Measurements from ENCODE around the gene ING2.
A peak's percentile ranks its signal among the peaks of the same experiment; 100 is the strongest.

ING2 gene

GRCh38 chr4:183492791-183493222, 12.1 kb upstream of the ING2 start:
- DNase-seq: no peak
- in situ Hi-C loops (cut with HindIII; ENCODE audit: low pct_ligation_motif_present, low pct_unique_long_range_greater_than_20kb, low sequenced_read_pairs): no loop called here

DNA sequence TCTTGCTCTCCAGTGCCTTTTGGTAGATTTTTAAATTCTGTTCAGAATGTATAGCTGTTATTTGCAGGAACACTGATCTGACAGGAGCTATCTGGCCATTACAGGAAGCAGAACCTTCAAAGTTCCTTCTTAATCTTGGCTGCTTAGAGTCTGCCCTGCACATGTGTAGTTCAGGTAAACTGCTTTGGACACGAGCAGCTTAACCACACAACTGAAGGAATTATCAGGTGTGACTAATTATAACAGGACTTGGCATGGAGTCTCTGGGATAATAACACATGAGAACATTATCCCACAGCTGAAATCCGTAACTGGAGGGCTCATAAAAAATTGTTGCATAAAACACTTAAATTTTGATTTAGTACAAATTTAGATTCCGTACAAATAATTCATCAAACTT, 11.6 kb upstream of the ING2 start:
- DNase-seq: no peak
- in situ Hi-C loops (cut with HindIII; ENCODE audit: low pct_ligation_motif_present, low pct_unique_long_range_greater_than_20kb, low sequenced_read_pairs): no loop called here

- in situ Hi-C loops (cut with HindIII; ENCODE audit: low pct_ligation_motif_present, low pct_unique_long_range_greater_than_20kb, low sequenced_read_pairs): no loop called here
- no peak for DNase-seq
Observed at GRCh38 chr4:183495184-183495583, 9.7 kb upstream of the ING2 start.

DNA sequence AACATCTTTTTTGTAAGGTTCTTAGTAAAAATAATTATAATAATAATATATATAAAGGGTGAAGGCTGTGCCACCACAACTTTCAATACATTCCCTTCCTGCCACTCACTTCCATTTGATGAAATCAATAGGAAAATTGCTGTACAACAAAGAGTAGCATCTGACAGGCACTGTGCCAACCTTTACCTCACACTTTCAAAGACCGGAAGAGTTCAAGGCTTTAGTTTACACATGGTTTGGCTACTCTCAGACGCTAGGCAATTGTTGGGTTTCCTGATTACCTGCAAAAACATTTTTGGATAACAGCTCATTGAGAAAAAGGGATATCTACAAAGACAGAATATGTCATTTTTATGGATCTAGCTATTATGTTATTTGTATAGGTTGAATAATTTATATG, 5.5 kb upstream of the ING2 start:
- DNase-seq: no peak
- in situ Hi-C loops (cut with HindIII; ENCODE audit: low pct_ligation_motif_present, low pct_unique_long_range_greater_than_20kb, low sequenced_read_pairs): no loop called here

GRCh38 chr4:183499801-183500200, 5.1 kb upstream of the ING2 start:
- no peak for DNase-seq
- in situ Hi-C loops (cut with HindIII; ENCODE audit: low pct_ligation_motif_present, low pct_unique_long_range_greater_than_20kb, low sequenced_read_pairs): no loop called here

- no peak for DNase-seq
Observed at GRCh38 chr4:183503497-183504063, 1.3 kb upstream of the ING2 start.

GRCh38 chr4:183504064-183504929, 561 bp upstream of the ING2 start:
- DNase-seq: peak; percentile 95
- in situ Hi-C loops (cut with HindIII; ENCODE audit: low pct_ligation_motif_present, low pct_unique_long_range_greater_than_20kb, low sequenced_read_pairs): no loop called here

More at GRCh38 chr4:183503497-183504063, 1.3 kb upstream of the ING2 start:
- in situ Hi-C loops (cut with HindIII; ENCODE audit: low pct_ligation_motif_present, low pct_unique_long_range_greater_than_20kb, low sequenced_read_pairs): no loop called here

DNA sequence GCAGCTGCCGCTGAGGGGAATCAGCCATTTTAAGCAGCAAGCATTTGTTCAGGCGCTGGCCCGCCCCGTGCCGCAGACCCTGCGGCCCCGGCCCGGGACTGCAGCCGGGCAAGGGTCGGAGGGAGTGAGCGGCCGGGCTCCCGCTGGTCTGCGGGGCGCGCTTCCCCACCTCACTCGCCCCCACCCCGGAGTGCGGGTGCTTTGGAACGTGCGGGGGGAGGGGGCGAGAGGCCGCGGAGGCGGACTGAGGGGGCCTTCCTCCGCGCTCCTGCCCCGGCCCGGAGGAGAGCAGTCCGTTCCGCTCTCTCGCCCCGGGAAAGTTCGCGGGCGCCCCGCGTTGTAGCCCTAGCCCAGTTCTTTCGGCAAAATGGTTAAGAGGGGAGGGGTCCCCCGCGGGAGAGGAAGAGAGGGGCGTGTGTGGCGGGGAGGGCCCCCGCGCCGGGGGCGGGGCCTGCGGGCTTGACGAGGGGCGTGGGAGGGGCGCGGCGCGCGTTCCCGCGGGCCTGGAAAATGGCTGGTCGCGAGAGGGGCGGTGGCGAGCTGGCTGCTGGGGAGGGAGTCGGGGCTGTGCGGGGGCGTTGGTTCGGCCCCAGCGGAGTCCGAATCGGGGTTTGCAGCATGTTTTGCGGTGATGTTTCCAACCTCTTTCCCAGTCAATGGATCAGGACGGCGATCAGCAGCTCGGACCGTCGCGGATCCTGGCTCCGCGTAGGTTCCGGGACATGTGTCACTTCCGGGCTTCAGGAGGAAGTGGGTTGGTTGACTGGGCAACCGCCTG, 942 bp downstream of the ING2 start:
- DNase-seq: peak; percentile 85

DNA sequence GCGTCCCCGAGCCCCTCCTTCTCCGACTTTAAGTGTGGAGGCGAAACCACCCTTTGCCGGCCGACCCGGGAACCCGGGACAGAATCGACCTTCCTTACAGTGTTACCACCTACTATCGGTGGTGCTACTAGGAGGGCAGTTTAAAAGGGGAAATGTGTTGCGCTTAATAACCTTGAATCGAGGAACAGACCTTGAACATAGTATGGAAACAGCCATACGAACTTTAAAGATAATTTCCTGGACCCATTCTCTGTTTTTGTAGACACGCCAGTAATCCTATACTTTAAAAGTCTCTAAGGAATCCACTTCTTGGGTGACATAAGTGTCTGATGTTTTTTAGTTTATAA, 1.5 kb downstream of the ING2 start:
- in situ Hi-C loops (cut with HindIII; ENCODE audit: low pct_ligation_motif_present, low pct_unique_long_range_greater_than_20kb, low sequenced_read_pairs): no loop called here
- no peak for DNase-seq

More for the DNA sequence above, 942 bp downstream of the ING2 start:
- in situ Hi-C loops (cut with HindIII; ENCODE audit: low pct_ligation_motif_present, low pct_unique_long_range_greater_than_20kb, low sequenced_read_pairs): no loop called here

DNA sequence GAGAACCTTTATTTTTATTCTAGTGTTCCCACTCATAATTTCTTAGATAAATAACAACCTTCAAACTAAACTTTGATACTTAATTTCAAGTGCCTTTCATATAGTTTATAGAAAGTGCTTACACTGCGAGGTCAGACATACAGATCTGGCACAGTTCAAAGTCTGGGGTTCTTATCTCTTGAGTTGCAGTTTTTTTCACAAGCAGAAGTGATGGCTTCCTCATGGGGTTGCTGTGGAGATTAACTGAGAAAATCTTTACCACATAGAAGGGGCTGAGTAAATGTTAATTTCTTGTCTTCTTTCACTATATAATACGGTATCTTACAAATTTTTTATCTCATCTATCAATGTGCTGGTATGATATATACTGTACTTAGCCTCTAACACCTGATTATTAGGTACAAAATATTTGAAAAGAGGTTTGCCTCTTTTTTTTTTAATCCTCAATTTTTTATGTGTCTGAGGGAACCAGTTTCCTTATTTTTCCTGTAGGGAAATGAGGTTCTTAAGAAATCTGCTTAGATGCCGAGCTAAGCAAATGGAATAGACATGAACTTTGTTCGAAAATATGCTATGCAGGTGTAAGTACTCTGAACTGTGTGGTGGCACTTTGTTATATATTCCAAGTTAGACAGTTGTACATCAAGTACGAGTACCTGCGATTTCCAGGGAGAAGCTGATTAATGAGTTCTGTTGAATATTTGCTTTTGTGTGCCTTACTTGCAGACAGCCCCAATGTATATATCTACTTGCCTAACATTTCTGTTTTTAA, 3.3 kb downstream of the ING2 start:
- in situ Hi-C loops (cut with HindIII; ENCODE audit: low pct_ligation_motif_present, low pct_unique_long_range_greater_than_20kb, low sequenced_read_pairs): no loop called here
- no peak for DNase-seq

DNA sequence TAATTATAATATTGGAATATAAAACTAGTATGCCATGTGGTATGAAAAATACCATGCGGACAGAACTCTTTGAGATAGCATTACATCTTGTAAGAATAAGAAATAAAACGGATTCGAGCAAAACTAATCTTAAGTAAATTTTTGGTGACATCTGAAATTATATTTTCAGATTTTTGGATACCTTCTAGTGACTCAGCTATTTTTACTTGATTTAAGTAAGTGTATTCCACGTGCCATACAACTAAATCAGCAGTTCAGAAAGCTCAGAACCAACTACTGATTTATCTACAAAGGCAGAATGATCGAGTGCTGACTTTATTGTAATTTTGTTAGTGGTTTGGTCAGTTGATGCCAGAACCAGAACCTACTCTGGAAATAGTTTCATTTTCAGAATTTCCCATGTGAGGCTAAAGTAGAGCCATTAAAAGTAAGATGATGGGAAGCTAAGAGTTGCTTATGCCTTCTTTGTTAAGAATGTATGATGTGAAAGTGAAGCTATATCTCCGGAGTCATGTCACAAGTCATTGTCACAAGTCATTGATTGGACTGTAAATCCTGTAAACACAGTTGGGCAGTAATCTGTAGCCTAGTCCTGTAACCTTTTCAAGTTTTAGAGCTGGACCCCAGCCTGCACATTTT, 4.0 kb downstream of the ING2 start:
- in situ Hi-C loops (cut with HindIII; ENCODE audit: low pct_ligation_motif_present, low pct_unique_long_range_greater_than_20kb, low sequenced_read_pairs): no loop called here
- no peak for DNase-seq

DNA sequence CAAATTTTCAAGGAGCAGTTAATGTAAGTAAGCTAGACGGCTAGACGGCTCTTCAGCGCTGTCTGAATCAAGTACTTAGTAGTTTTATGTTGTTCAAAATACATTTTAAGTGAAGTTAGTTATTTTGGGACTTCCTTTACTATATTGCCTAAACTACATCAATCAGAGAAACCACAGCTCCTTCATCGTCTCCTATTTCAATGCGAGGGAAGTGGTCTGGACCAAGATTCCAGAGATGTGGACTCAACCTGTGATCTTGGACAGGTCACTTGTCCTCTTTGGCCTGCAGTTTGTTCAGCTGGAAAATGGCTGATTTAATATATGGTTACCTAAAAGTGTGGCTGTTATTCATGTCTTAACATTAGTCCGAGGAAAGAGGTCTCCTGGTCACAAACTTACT, 10.6 kb downstream of the ING2 start:
- in situ Hi-C loops (cut with HindIII; ENCODE audit: low pct_ligation_motif_present, low pct_unique_long_range_greater_than_20kb, low sequenced_read_pairs): no loop called here
- DNase-seq: no peak

DNA sequence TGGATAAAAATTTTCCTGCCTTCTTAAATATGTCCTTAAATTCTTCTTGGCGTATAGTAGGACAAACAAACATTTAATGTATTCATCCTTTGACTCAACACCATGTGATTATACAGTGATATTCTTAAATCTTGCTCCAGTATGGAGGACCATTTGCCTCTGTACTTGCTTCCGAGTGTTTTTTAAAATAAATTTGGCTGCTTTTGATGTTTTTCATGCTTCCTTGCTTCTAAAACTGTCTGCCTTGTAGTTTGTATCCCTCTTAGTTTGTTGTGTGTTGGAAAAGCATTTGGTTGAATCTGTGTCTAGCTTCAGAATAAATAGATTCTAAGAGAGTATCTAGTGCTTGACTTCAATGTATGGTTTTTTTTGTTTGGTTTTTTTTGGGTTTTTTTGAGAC, 12.3 kb downstream of the ING2 start:
- no peak for DNase-seq
- in situ Hi-C loops (cut with HindIII; ENCODE audit: low pct_ligation_motif_present, low pct_unique_long_range_greater_than_20kb, low sequenced_read_pairs): no loop called here

DNA sequence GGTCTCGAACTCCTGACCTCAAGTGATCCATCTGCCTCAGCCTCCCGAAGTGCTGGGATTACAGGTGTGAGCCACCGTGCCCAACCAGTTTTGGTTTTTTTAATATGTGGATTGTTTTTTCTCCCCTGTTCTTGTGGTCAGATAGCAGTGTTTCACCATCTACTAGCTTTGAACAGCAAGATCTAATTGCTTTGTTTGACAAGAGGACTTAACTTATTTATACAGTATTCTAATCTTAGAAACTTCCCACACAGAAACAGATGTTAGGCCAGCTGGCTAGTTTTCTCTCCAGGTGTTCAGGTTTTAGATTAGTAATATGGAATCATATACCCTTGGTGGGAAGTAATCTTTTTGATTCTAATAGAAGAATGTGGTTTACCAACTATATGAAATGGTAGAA, 12.9 kb downstream of the ING2 start:
- no peak for DNase-seq
- in situ Hi-C loops (cut with HindIII; ENCODE audit: low pct_ligation_motif_present, low pct_unique_long_range_greater_than_20kb, low sequenced_read_pairs): no loop called here

DNA sequence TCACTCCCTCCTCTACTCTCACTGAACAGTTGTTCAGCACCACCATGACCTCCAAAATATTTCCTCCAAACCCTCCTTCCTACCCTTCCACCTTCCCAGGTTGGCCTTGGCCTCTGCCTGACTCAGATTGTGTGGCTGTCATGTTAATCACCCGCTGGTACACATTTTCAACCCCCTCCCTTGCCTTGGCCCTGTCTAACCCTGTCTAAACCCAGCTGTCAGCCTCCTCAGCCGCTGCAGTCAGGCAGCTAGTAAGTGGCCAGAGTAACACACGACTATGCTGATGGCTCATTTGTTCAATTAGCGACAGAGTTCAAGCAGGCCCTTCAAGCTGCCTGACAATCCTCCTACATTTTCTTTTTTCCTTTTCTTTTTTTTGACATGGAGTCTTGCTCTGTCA, 18.0 kb downstream of the ING2 start:
- in situ Hi-C loops (cut with HindIII; ENCODE audit: low pct_ligation_motif_present, low pct_unique_long_range_greater_than_20kb, low sequenced_read_pairs): no loop called here
- DNase-seq: no peak

- DNase-seq: no peak
- in situ Hi-C loops (cut with HindIII; ENCODE audit: low pct_ligation_motif_present, low pct_unique_long_range_greater_than_20kb, low sequenced_read_pairs): no loop called here
Observed at GRCh38 chr4:183527326-183527725, 22.5 kb downstream of the ING2 start.

DNA sequence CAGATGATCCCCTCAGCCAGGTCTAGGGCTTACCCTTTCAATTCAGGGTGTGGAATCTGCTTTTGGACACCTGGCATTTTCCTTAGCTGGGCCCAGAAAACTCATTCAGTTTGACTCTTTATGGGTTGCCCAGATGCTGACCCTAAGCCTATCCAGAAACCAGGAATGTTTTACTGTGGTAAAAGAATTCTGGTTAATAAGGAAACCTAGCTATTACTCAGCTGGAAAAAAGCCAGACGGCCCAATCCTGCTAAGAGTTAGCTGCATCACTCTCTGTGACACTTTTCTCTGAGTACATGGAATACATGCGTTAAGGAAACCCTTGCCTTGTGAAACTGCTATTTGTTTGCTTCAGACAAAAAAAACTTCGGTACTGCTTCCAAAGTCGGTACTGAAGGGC, 28.0 kb downstream of the ING2 start:
- in situ Hi-C loops (cut with HindIII; ENCODE audit: low pct_ligation_motif_present, low pct_unique_long_range_greater_than_20kb, low sequenced_read_pairs): no loop called here

GRCh38 chr4:183533698-183534097, 28.8 kb downstream of the ING2 start:
- no peak for DNase-seq
- in situ Hi-C loops (cut with HindIII; ENCODE audit: low pct_ligation_motif_present, low pct_unique_long_range_greater_than_20kb, low sequenced_read_pairs): no loop called here

More for the DNA sequence above, 28.0 kb downstream of the ING2 start:
- peak; percentile 57 for DNase-seq
